ENCODE data around the gene ANKS1B. TPM values are rescaled to one million over a fixed set of nuclear protein-coding genes. Genes with fewer than 3 reads are reported as not detected.

Gene ANKS1B
- total RNA-seq, 1 experiment from 2014 or later, result 0.54 TPM

GRCh38 chr12:99393763-99394162 lies 591.0 kb downstream of the ANKS1B start:
- no peak for DNase-seq (ENCODE audit: low read depth, low spot score)
- Histone ChIP-seq H3K9me3 (ENCODE audit: control insufficient read depth in 1 of 2, insufficient read depth in 1 of 2, low read depth in 1 of 2, low read length in 2 of 2) (no peaks in the 10 kb centered on the region), H4K20me1 (ENCODE audit: insufficient read depth) (no peaks in the 10 kb centered on the region), H2AFZ (ENCODE audit: low read depth, low read length, poor library complexity, severe bottlenecking) (no peak overlapping the region), H3K9me2 (ENCODE audit: insufficient read depth) (no peaks in the 10 kb centered on the region), H3K4me2 (ENCODE audit: low read length) (no peak overlapping the region), H3K9ac (ENCODE audit: low read length) (no peak overlapping the region), H3K36me3 (ENCODE audit: control insufficient read depth in 1 of 2, insufficient read depth in 2 of 2, low read length in 2 of 2) (no peaks in the 10 kb centered on the region), H3K79me2 (ENCODE audit: insufficient read depth, low read length) (no peaks in the 10 kb centered on the region), H3K27me3 (ENCODE audit: insufficient read depth, low read length) (0 out of 2 replicates have a peak, but pooled peaks cover 2% of the 10 kb centered on the region), H3K4me1 (ENCODE audit: control insufficient read depth in 1 of 2, insufficient read depth in 2 of 2, low read length in 2 of 2) (no peaks in the 10 kb centered on the region), H3K27ac (ENCODE audit: low read depth, low read length) (no peak overlapping the region), H3K4me3 (replicated peaks in 1 of 2; ENCODE audit: low read depth in 1 of 2, low read length in 2 of 2) (no peak overlapping the region)
- ChIA-PET CTCF (no interaction called here), POLR2A (no interaction called here), RAD21 (ENCODE audit: low non-redundant PET in 1 of 2, low total read pairs in 2 of 2, uncharacterized antibody in 2 of 2, unreplicated experiment in 2 of 2) (no interaction called here)
- intact Hi-C loops (cut with micrococcal nuclease), result no loop called here
- TF ChIP-seq ZNF274 (IDR thresholded peaks at IDR 0.05; ENCODE audit: low read depth, low read length) (no peak), CBX3 (IDR thresholded peaks at IDR 0.05; ENCODE audit: low read depth) (no peak), CEBPB (IDR thresholded peaks at IDR 0.05; ENCODE audit: low read depth) (no peak), RAD21 (IDR thresholded peaks at IDR 0.05; ENCODE audit: low read depth) (no peak), FOSL1 (IDR thresholded peaks at IDR 0.05; ENCODE audit: low read depth) (no peak), SIN3A (IDR thresholded peaks at IDR 0.05; ENCODE audit: low read depth) (no peak), CTCF (IDR thresholded peaks at IDR 0.05 in 2 of 3, conservative IDR thresholded peaks at IDR 0.05 in 1 of 3; ENCODE audit: borderline replicate concordance in 1 of 3, insufficient read depth in 1 of 3, low read depth in 2 of 3, low read length in 2 of 3) (no peak), SP1 (IDR thresholded peaks at IDR 0.05; ENCODE audit: low read depth) (no peak), ELF1 (IDR thresholded peaks at IDR 0.05; ENCODE audit: borderline replicate concordance, low read depth) (no peak), YY1 (IDR thresholded peaks at IDR 0.05; ENCODE audit: extremely low read depth, insufficient replicate concordance, low read depth, low read length) (no peak), MAX (IDR thresholded peaks at IDR 0.05) (no peak), SRF (IDR thresholded peaks at IDR 0.05; ENCODE audit: low read depth) (no peak), TCF7L2 (IDR thresholded peaks at IDR 0.05; ENCODE audit: borderline replicate concordance, extremely low read depth, insufficient read depth, insufficient read length) (no peak), JUND (IDR thresholded peaks at IDR 0.05) (no peak), EZH2phosphoT487 (IDR thresholded peaks at IDR 0.05; ENCODE audit: borderline replicate concordance) (no peak)
- TF ChIP-seq, protein P1, sequence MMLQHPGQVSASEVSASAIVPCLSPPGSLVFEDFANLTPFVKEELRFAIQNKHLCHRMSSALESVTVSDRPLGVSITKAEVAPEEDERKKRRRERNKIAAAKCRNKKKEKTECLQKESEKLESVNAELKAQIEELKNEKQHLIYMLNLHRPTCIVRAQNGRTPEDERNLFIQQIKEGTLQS (IDR thresholded peaks at IDR 0.05), result no peak
- BruUV-seq (replicated peaks), result no TSS peak
- ATAC-seq, result no peak

Measured in HCT116 (cell line).